ENCODE results near the gene KIF21B. TPM values are rescaled to one million over a fixed set of nuclear protein-coding genes. Genes with fewer than 3 reads are reported as not detected.

The KIF21B gene
- total and polyA plus RNA-seq, 2 experiments from 2014 or later, result 4.6 to 34.3 TPM

GRCh38 chr1:200972985-200973742 lies 50.4 kb downstream of the KIF21B start:
- TF ChIP-seq ZNF114 (CRISPR knock-in tag; IDR thresholded peaks at IDR 0.05), result no peak
- no peak for TF ChIP-seq EZH2 (IDR thresholded peaks at IDR 0.05; ENCODE audit: low read depth, unreplicated experiment)
- TF ChIP-seq JUNB (IDR thresholded peaks at IDR 0.05; ENCODE audit: unreplicated experiment), result no peak
- no peak for TF ChIP-seq CREB1 (CRISPR knock-in tag; IDR thresholded peaks at IDR 0.05; ENCODE audit: low read depth)
- TF ChIP-seq ZNF462 (CRISPR knock-in tag; IDR thresholded peaks at IDR 0.05), result no peak
- TF ChIP-seq EZH2phosphoT487 (IDR thresholded peaks at IDR 0.05; ENCODE audit: unreplicated experiment), result no peak
- TF ChIP-seq NANOG (IDR thresholded peaks at IDR 0.05; ENCODE audit: borderline replicate concordance), result no peak
- TF ChIP-seq REST (IDR thresholded peaks at IDR 0.05; ENCODE audit: unreplicated experiment), result no peak
- TF ChIP-seq POLR2AphosphoS5 (IDR thresholded peaks at IDR 0.05; ENCODE audit: low read depth), result no peak
- TF ChIP-seq CTCF (conservative IDR thresholded peaks at IDR 0.05; ENCODE audit: low read depth in 2 of 2), result no peak
- TF ChIP-seq ZNF331 (CRISPR knock-in tag; IDR thresholded peaks at IDR 0.05; ENCODE audit: low read depth), result no peak
- TF ChIP-seq STAT1 (IDR thresholded peaks at IDR 0.05; ENCODE audit: unreplicated experiment), result no peak
- TF ChIP-seq ETS1 (IDR thresholded peaks at IDR 0.05), result no peak
- Histone ChIP-seq H3K9me2 (ENCODE audit: insufficient read depth) (no peaks in the 10 kb centered on the region), H3K4me2 (no peak overlapping the region), H3F3A (replicated peaks; ENCODE audit: low read depth) (no peaks in the 10 kb centered on the region), H3K27ac (ENCODE audit: low read depth) (no peak overlapping the region), H3K27me3 (ENCODE audit: insufficient read depth) (no peaks in the 10 kb centered on the region), H3K4me1 (ENCODE audit: insufficient read depth) (no peaks in the 10 kb centered on the region), H2AFZ (no peak overlapping the region), H3K4me3 (no peak overlapping the region), H3K36me3 (ENCODE audit: insufficient read depth) (peaks cover 7% of the 10 kb centered on the region; the same call in 1 of the 2 replicates), H3K79me2 (replicated peaks; ENCODE audit: insufficient read depth) (no peaks in the 10 kb centered on the region), H4K20me1 (replicated peaks; ENCODE audit: insufficient read depth) (no peaks in the 10 kb centered on the region; the same call in 1 of the 2 replicates)
- Mint-ChIP-seq H3K27ac (no peak overlapping the region), H3K4me3 (no peak overlapping the region), H3K36me3 (ENCODE audit: low read depth) (peaks cover 11% of the 10 kb centered on the region), H3K4me1 (peaks cover 7% of the 10 kb centered on the region; the same call in 2 of the 3 replicates), H3K27me3 (ENCODE audit: insufficient read depth, low read depth, poor library complexity) (peaks cover 3% of the 10 kb centered on the region), H3K9me3 (no peaks in the 10 kb centered on the region)
- ATAC-seq (peak; percentile 10; the same call in 1 of the 3 replicates), DNase-seq (ENCODE audit: low spot score) (no peak)

Data from GM23338 (cell line).